Inflammatory macrophage treated with lipopolysaccharide for 4 hours (primary cell): ENCODE measurements around the gene ITPR2.
"Not testable (repeated sequence)": the region's sequence is repeated elsewhere in the genome, so short reads cannot be mapped to it uniquely, and the experiment has no call there.

ENCODE experiments used
- DNase-seq: peaks from one replicate; pipeline ENCODE4 v3.0.0-alpha.2; 2020

The ITPR2 gene

GRCh38 chr12:26614011-26614616 is 218.9 kb downstream of the ITPR2 start:
- peak; percentile 6 for DNase-seq

- DNase-seq: no peak
Observed at GRCh38 chr12:26612203-26612602, 220.8 kb downstream of the ITPR2 start.

DNA sequence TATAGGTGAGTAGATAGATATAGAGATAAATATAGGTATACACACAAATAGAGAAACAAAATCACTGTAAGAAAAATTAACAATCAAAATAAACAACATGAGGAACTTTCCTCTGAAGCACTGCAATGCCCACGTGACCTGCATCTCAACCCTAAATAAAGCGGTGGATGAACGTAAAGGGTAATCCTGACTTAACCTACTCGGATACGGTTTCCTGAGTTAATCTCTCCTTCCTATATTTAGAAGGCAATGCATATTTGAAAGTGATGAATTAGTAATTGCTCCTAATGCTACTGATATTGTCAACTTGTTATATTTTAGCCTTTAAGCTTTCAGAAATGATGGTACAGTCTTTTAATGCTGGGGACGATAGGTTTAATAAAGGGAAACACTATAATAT is 221.4 kb downstream of the ITPR2 start:
- DNase-seq: no peak

DNA sequence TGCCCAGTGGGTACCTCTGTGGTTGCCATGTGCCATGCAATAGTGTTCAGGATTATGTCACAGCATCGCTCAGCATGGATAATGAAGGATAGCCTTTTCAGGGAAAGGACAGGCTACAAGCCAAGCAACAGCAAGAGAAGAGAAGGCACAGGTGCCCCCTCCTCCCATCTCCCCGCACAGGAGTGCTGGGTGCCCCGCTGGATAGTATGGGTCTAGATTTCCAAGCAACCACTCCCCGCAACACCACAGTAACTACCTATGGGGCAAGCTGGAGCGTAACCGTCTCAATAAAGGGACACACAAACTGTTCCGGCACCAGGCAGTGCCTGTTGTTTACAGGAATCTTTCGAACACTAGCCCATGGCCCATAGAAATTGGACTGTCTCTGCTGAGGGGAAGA is 222.2 kb downstream of the ITPR2 start:
- no peak for DNase-seq

- DNase-seq: no peak
Observed at GRCh38 chr12:26609986-26610385, 223.0 kb downstream of the ITPR2 start.

DNA sequence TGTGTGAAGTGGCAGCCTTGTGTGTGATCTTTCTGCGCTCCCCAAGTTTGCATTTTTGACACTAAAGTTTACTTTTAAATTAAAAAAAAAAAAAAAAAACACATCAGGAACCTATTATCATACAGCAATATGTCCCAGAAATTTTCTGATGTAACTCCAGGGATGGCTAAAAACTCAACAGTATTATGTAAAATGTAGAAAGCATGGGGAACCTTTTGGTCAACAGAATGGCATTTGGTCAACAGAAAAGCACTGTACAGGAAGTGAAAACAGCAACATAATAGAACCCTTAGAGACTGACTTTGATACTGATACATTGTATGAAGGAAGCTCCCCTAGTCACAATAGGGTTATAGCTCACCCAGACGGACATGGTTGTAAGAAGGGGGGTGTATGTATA is 224.3 kb downstream of the ITPR2 start:
- DNase-seq: no peak

- no peak for DNase-seq
Observed at GRCh38 chr12:26608273-26608672, 224.7 kb downstream of the ITPR2 start.

DNA sequence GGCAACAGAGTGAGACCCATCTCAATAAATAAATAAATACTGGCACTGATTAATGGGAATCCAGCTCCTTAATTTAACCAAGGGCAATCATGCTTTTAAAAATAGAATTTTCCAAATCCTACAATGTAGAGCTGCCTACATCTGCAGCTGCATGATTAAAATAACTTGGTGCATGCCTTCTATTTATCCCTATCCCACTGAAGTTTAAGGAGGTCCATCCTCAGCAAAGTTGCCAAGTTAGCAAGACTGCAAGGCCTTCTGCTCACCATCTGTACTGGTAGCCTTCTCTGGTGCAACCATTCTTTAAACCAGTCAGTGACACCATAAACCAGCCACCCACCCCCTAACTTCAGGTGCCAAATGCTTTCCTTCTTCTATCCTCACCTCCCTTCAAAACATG is 226.1 kb downstream of the ITPR2 start:
- no peak for DNase-seq

DNA sequence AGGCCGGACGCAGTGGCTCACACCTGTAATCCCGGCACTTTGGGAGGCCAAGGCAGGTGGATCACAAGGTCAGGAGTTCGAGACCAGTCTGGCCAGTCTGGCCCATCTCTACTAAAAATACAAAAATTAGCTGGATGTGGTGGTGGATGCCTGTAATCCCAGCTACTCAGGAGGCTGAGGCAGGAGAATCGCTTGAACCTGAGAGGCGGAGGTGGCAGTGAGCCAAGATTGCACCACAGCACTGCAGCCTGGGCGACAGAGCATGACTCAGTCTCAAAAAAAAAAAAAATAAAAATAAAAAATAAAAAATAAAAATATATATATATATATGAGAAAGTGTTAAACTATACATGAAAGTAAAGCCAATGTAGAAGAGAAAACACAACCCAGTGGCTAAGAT is 228.2 kb downstream of the ITPR2 start:
- not testable (repeated sequence) for DNase-seq

GRCh38 chr12:26599096-26599695 is 233.8 kb downstream of the ITPR2 start:
- no peak for DNase-seq

- no peak for DNase-seq
Observed at GRCh38 chr12:26595806-26596205, 237.2 kb downstream of the ITPR2 start.

- no peak for DNase-seq
Observed at GRCh38 chr12:26580619-26581018, 252.4 kb downstream of the ITPR2 start.

DNA sequence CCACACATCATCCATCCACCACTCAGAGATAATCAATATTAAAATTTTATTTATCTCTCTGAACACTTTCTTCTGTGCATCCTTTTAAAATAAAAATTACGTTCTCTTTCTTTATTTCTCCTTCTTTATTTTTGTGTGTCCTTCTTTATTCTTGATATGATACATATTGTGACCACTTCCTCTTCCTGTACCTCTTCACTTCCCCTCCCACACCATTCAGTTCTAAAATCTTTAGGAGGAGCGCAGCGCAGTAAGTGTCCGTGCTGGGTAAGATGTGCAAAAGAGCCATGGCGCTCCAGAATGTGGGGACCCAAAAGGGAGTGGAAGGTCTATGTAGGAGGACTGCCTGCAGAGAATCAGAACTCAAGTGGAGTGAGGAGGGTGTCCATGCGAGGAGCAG is 256.7 kb downstream of the ITPR2 start:
- DNase-seq: peak; percentile 7

DNA sequence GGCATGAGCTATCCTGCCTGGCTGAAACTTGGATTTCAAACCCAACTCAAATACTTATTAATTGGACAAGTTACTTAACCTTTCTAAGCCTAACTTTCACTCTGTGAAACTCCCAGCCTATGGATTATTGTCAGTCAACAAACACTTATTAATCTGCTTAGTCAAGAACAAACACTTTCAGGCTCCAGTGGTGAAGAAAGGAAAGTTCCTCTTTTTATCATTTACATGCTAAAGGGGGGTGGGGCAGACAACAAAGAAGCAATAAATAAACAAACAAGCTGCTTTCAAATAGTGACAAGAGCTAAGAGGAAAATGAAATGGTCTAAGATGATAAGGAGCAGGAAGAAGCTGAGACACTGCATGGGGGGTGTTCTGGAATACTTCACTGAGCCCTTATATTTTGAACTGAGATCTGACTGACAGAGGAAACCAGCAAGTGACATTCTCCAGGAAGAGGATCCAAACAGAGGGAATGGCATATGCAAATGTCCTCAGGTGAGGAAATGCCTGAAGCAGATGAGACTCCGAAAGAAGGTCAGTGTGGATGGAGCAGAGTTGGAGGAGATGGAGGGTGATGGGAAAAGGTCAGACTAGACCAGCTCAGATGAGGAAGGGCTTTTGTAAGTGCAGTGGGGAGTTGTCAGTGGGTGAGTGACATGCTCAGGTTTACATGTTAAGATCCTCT is 259.6 kb downstream of the ITPR2 start:
- DNase-seq: peak; percentile 25

- no peak for DNase-seq
Observed at GRCh38 chr12:26572137-26572536, 260.9 kb downstream of the ITPR2 start.

GRCh38 chr12:26571560-26571959 is 261.4 kb downstream of the ITPR2 start:
- DNase-seq: no peak

DNA sequence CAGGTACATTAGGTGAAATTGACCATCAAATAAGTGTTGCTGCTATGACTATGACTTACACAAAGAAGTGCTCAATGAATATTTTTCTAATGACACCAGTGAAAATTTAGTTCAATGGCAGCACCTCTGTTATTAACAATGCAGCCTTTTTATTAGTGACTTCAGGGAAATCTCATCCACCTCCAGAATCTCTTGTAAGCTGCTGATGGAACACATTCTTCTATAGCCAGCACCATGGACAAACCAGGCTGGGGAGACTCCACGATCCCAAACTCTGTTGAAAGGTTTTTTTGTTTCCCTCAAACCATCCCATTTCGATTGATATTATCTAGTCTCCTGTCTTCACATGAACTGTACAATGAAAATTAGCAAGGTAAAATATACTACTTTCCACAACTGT is 265.9 kb downstream of the ITPR2 start:
- DNase-seq: no peak

DNA sequence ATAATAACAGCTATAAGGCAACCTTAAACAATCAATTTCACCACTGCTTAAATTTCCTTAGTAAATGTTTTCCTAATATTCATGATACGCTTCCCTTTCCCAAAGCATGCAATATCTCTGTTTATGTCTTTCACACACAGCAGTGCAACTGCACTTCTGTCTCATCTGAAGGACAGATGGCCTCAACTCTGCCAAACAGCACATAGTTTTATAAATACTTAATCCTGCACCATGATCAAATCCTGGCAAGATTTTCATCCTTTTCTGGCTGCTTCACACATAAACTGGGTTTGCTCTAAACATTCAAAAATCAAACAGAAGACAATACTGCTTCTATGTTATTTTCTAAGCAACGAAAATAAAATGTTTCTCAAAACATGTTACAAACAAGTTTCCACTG is 266.3 kb downstream of the ITPR2 start:
- no peak for DNase-seq

DNA sequence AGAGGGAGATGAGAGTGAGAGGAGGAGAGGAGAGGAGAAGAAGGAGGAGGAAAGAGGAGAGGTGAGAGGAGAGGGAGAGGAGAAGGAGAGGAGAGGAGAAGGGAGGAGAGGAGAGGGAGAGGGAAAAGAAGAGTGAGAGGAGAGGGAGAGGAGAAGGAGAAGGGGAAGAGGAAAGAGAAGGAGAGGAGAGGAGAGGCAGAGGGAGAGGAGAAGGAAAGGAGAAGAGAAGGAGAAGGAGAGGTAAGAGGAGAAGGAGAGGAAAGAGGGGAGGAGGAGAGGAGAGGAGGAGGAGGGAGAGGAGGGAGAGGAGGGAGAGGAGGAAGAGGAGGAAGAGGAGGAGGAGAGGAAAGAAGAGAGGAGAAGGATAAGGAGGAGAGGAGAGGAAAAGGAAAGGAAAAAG is 266.8 kb downstream of the ITPR2 start:
- no peak for DNase-seq

DNA sequence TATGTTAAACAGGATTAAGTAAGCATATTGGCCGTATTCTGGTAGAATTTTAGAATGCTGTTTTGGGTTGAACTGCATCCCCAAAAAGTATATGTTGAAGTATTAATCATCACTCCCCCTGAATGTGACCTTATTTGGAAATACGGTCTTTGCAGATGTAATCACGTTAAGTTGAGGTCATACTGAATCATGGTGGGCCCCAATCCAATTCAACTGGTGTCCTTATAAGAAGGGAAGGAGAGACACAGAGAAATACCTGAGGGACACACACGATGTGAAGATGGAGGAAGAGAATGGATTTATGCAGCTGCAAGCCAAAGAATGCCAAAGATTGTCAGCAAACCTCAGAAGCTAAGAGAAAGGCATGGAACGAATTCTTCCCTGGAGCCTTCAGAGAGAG is 268.6 kb downstream of the ITPR2 start:
- DNase-seq: no peak

GRCh38 chr12:26563552-26563951 is 269.4 kb downstream of the ITPR2 start:
- no peak for DNase-seq

- DNase-seq: no peak
Observed at GRCh38 chr12:26557326-26557725, 275.7 kb downstream of the ITPR2 start.

- DNase-seq: peak; percentile 2
Observed at GRCh38 chr12:26556916-26557315, 276.1 kb downstream of the ITPR2 start.

DNA sequence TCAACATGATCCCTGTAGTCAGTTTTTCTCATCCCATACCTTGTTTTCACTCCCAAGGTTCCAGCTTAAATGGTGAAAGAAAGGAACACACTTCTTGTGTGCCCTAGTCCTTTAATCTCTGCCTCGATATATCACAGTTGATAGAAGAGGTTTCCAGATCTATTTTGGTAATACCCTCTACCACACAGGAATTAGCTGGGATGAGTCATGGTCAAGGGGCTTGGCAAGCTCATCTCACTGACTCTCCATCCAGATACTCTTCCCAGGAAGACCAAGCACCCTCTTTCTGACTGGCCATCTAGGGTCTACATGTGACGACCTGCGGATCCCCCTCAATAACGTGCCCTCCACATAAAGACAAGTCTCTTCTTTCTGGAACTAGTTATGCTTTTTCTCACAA is 277.9 kb downstream of the ITPR2 start:
- no peak for DNase-seq

DNA sequence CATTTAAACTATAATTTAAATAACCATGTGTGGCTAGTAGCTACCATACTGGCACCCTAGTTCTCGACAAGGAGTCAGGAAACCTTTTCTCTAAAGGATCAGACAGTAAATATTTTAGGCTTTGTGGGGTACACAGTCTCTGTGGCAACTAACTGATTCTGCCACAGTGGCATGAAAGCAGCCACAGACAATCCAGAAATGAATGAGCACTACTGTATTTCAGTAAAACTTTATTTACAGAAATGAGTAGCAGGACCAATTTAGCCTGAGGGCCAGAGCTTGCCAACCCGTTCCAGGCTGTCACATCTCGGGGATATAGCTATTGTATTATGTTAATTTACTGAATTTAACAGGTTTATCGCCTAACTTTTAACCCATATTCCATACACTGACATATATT is 278.7 kb downstream of the ITPR2 start:
- DNase-seq: no peak
